Endothelial cell (in vitro differentiated cells): ENCODE measurements around the gene FBLN7. TPM values are rescaled to one million over a fixed set of nuclear protein-coding genes. Genes with fewer than 3 reads are reported as not detected.
"Not testable (repeated sequence)": the region's sequence is repeated elsewhere in the genome, so short reads cannot be mapped to it uniquely, and the experiment has no call there.

Experiments
- DNase-seq: peaks from one replicate; pipeline ENCODE4 v3.0.0; 2021; ENCODE audit warnings: low spot score
- H3K27ac Mint-ChIP-seq: one replicate; pipeline ENCODE4 v1.8.0; 2021; ENCODE audit warnings: mixed read lengths, inconsistent platforms; ENCODE audit not compliant: unreplicated experiment
- H3K27me3 Mint-ChIP-seq: one replicate; pipeline ENCODE4 v1.8.0; 2021; ENCODE audit warnings: mild to moderate bottlenecking, moderate library complexity, mixed read lengths, inconsistent platforms; ENCODE audit not compliant: unreplicated experiment
- H3K36me3 Mint-ChIP-seq: one replicate; pipeline ENCODE4 v1.8.0; 2021; ENCODE audit warnings: mild to moderate bottlenecking, low read depth, mixed read lengths, inconsistent platforms; ENCODE audit not compliant: unreplicated experiment
- H3K4me1 Mint-ChIP-seq: one replicate; pipeline ENCODE4 v1.8.0; 2021; ENCODE audit warnings: mild to moderate bottlenecking, mixed read lengths, inconsistent platforms; ENCODE audit not compliant: unreplicated experiment
- H3K4me3 Mint-ChIP-seq: one replicate; pipeline ENCODE4 v1.8.0; 2021; ENCODE audit warnings: mild to moderate bottlenecking, mixed read lengths, inconsistent platforms; ENCODE audit not compliant: unreplicated experiment
- H3K9me3 Mint-ChIP-seq: one replicate; pipeline ENCODE4 v1.8.0; 2021; ENCODE audit warnings: mixed read lengths, inconsistent platforms; ENCODE audit not compliant: unreplicated experiment
- CTCF ChIP-seq: fragments of 200-600 bp; sonication (generic); IDR thresholded peaks from one replicate; pipeline ENCODE4 v1.5.0; 2021; ENCODE audit warnings: antibody characterized with exemption; ENCODE audit not compliant: unreplicated experiment
- total RNA-seq: library from RNA; stranded (reverse); fragmentation: NEBNext Ultra II Directional; extraction: Animal tissue kit (Norgen Biotek cat#: 25700); gene quantifications from one replicate; pipeline ENCODE4 v1.2.1, GENCODE V29; 2021; ENCODE audit not compliant: unreplicated experiment

The FBLN7 gene
- total RNA-seq, 1 donor from 2014 or later: 0.36 TPM

DNA sequence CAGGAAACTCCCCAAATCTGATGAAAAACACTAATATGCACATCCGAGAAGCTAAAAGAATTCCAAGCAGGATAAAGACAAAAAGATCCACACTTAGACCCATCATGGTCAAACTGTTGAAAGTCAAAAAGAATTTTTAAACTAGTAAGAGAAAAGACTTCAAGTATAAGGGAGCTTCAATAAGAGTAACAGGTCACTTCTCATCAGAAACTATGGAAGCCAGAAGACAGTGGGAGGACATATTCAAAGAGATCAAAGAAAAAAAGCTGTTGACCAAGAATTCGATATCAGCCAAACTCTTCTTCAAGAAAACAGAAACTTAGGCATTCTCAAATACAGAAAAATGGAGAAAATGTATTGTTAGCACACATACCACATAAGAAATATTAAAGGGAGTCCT, 66.2 kb downstream of the FBLN7 start:
- Mint-ChIP-seq H3K27me3 (peaks cover 1% of the 10 kb centered on the region), H3K4me1 (peaks cover 2% of the 10 kb centered on the region), H3K27ac (no peak overlapping the region), H3K9me3 (no peaks in the 10 kb centered on the region), H3K4me3 (no peak overlapping the region), H3K36me3 (peaks cover 4% of the 10 kb centered on the region)
- DNase-seq: no peak
- TF ChIP-seq CTCF: no peak

- not testable (repeated sequence) for H3K9me3 Mint-ChIP-seq, H3K4me3 Mint-ChIP-seq, H3K27ac Mint-ChIP-seq, H3K36me3 Mint-ChIP-seq, DNase-seq, H3K4me1 Mint-ChIP-seq, H3K27me3 Mint-ChIP-seq
These were observed 69.7 kb downstream of the FBLN7 start for GRCh38 chr2:112207905-112208304.

GRCh38 chr2:112216167-112216566, 78.0 kb downstream of the FBLN7 start:
- Mint-ChIP-seq H3K4me1 (peaks cover 2% of the 10 kb centered on the region), H3K9me3 (no peaks in the 10 kb centered on the region), H3K4me3 (no peak overlapping the region), H3K27ac (no peak overlapping the region), H3K27me3 (no peaks in the 10 kb centered on the region), H3K36me3 (peaks cover 11% of the 10 kb centered on the region)
- no peak for TF ChIP-seq CTCF
- DNase-seq: peak; percentile 7

DNA sequence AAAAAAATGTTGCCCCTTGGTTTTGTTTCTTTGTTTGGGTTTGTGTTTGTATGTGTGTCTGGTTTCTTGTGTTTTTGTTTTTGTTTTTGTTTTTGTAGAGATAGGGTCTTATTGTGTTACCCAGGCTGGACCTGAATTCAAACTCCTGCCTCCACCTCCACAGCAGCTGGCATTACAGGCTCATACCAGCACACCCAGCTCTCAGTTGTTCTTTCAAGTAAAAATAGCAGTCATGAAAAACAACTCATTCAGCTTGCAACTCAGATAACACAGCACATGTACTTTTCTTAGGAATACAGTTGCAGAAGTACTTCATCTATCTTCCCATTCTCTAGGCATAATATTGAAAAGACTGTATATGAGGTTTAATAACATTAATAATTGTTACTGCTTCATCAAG, 79.7 kb downstream of the FBLN7 start:
- Mint-ChIP-seq H3K4me3 (no peak overlapping the region), H3K9me3 (no peaks in the 10 kb centered on the region), H3K27me3 (no peaks in the 10 kb centered on the region), H3K36me3 (peaks cover 25% of the 10 kb centered on the region), H3K4me1 (peaks cover 2% of the 10 kb centered on the region), H3K27ac (no peak overlapping the region)
- no peak for TF ChIP-seq CTCF
- DNase-seq: no peak

- H3K9me3 Mint-ChIP-seq: no peaks in the 10 kb centered on the region
- DNase-seq: no peak
- no peaks in the 10 kb centered on the region for H3K27me3 Mint-ChIP-seq
- TF ChIP-seq CTCF: no peak
- H3K4me1 Mint-ChIP-seq: peaks cover 2% of the 10 kb centered on the region
- H3K4me3 Mint-ChIP-seq: no peak overlapping the region
- peaks cover 20% of the 10 kb centered on the region for H3K36me3 Mint-ChIP-seq
- no peak overlapping the region for H3K27ac Mint-ChIP-seq
These were observed 82.0 kb downstream of the FBLN7 start for GRCh38 chr2:112220186-112220585.

DNA sequence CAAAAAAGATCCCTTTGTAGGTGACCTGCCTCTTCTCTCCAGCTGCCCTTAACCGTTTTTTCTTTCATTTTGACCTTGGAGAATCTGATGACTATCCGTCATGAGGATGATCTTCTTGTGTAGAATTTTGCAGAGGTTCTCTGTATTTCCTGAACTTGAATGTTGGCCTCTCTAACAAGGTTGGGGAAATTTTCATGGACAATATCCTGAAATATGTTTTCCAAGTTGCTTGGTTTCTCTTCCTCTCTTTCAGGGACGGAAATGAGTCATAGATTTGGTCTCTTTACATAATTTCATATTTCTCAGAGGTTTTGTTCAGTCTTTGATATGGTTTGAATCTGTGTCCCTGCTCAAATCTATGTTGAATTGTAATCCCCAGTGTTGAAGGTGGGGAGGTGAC, 82.6 kb downstream of the FBLN7 start:
- Mint-ChIP-seq H3K27me3 (no peaks in the 10 kb centered on the region), H3K36me3 (peaks cover 20% of the 10 kb centered on the region), H3K4me1 (peaks cover 2% of the 10 kb centered on the region), H3K9me3 (no peaks in the 10 kb centered on the region), H3K27ac (no peak overlapping the region), H3K4me3 (no peak overlapping the region)
- TF ChIP-seq CTCF: no peak
- no peak for DNase-seq
